HCT116 (cell line): ENCODE data around the gene NFXL1. TPM values are rescaled to one million over a fixed set of nuclear protein-coding genes. Genes with fewer than 3 reads are reported as not detected.

ENCODE experiments used
- ATAC-seq: fragments of 200-7000 bp; cut with Tn5 transposase; 2 replicates; pipeline ENCODE4 v1.9.1; 2020; ENCODE audit warnings: mild to moderate bottlenecking, moderate library complexity
- BruUV-seq: library from RNA; stranded (reverse); fragments of 400-500 nt; replicated peaks from 2 replicates; lab custom pipeline; 2021; lab: Mats Ljungman, UMichigan
- CTCF ChIA-PET: fragments of 300-600 bp; sonication (Branson Sonifier 250); formaldehyde crosslinking; loops from one replicate; lab custom pipeline; 2021; ENCODE audit warnings: antibody characterized with exemption; lab: Charles Lee
- POLR2A ChIA-PET: fragments of 300-600, 350-600 bp; sonication (Branson Sonifier 250); formaldehyde crosslinking; loops from one replicate; lab custom pipeline; 2021; ENCODE audit warnings: antibody characterized with exemption; lab: Charles Lee
- RAD21 ChIA-PET, 2 experiments: fragments of 300-600 bp; sonication (Branson Sonifier 250); formaldehyde crosslinking; loops; one replicate each; lab custom pipeline; 2023; ENCODE audit warnings: low total read pairs in 2 of 2; ENCODE audit not compliant: uncharacterized antibody in 2 of 2, unreplicated experiment in 2 of 2, low non-redundant PET in 1 of 2; lab: Charles Lee
- DNase-seq: peaks from one replicate; pipeline ENCODE4 v3.0.0-alpha.2; 2010; ENCODE audit warnings: low read depth, low spot score
- H2AFZ ChIP-seq: fragments of 200-600 bp; shearing (Covaris generic), sonication (generic); 2 replicates; pipeline ENCODE4 v1.6.1; 2017; ENCODE audit warnings: low read depth, mixed run types, mixed read lengths, antibody characterized with exemption, low read length; ENCODE audit not compliant: poor library complexity, severe bottlenecking
- H3K27ac ChIP-seq: 2 replicates; pipeline ENCODE4 v1.5.1; 2012; ENCODE audit warnings: low read depth, low read length
- H3K27me3 ChIP-seq: fragments of 200-600 bp; sonication (generic); 2 replicates; pipeline ENCODE4 v1.6.1; 2016; ENCODE audit warnings: mixed run types, low read length, mixed read lengths; ENCODE audit not compliant: insufficient read depth
- H3K36me3 ChIP-seq, 2 experiments: fragments of 200-500 bp in 1 of 2; fragments of 200-600 bp in 1 of 2; sonication (Bioruptor generic) in 1 of 2; sonication (generic) in 1 of 2; 2 replicates each; pipeline versions ENCODE4 v1.5.1 to v1.6.1; 2014 to 2016; ENCODE audit warnings: low read length in 2 of 2, inconsistent platforms in 1 of 2, mixed read lengths in 1 of 2, mixed run types in 1 of 2; ENCODE audit not compliant: insufficient read depth in 2 of 2, control insufficient read depth in 1 of 2
- H3K4me1 ChIP-seq, 2 experiments: fragments of 200-600 bp in 1 of 2; sonication (generic) in 1 of 2; 2 replicates each; pipeline versions ENCODE4 v1.5.1 to v1.6.1; 2012 to 2017; ENCODE audit warnings: low read length in 2 of 2, inconsistent platforms in 1 of 2, mild to moderate bottlenecking in 1 of 2, mixed read lengths in 1 of 2, mixed run types in 1 of 2, moderate library complexity in 1 of 2; ENCODE audit not compliant: insufficient read depth in 2 of 2, control insufficient read depth in 1 of 2
- H3K4me2 ChIP-seq: fragments of 200-600 bp; sonication (generic); 2 replicates; pipeline ENCODE4 v1.6.1; 2017; ENCODE audit warnings: mixed run types, low read length, mixed read lengths
- H3K4me3 ChIP-seq, 2 experiments: fragments of 200-600 bp in 1 of 2; sonication (generic) in 1 of 2; replicated peaks in 1 of 2; 2 replicates each; pipeline ENCODE4 v1.5.1; 2011 to 2016; ENCODE audit warnings: low read length in 2 of 2, control low read depth in 1 of 2, low read depth in 1 of 2, mild to moderate bottlenecking in 1 of 2, mixed read lengths in 1 of 2, mixed run types in 1 of 2
- H3K79me2 ChIP-seq: fragments of 200-600 bp; sonication (generic); 2 replicates; pipeline ENCODE4 v1.6.1; 2017; ENCODE audit warnings: mild to moderate bottlenecking, mixed run types, low read length, moderate library complexity, mixed read lengths; ENCODE audit not compliant: insufficient read depth
- H3K9ac ChIP-seq: fragments of 200-600 bp; sonication (generic); 2 replicates; pipeline ENCODE4 v1.6.1; 2016; ENCODE audit warnings: low read length, mixed read lengths
- H3K9me2 ChIP-seq: fragments of 200-600 bp; sonication (generic), shearing (Covaris generic); 2 replicates; pipeline ENCODE4 v1.6.1; 2017; ENCODE audit warnings: mixed run types, mild to moderate bottlenecking, moderate library complexity; ENCODE audit not compliant: insufficient read depth
- H3K9me3 ChIP-seq, 2 experiments: fragments of 200-500 bp in 1 of 2; fragments of 200-600 bp in 1 of 2; sonication (Bioruptor generic) in 1 of 2; sonication (generic) in 1 of 2; 2 replicates each; pipeline ENCODE4 v1.6.1; 2014 to 2017; ENCODE audit warnings: low read length in 2 of 2, mixed read lengths in 2 of 2, inconsistent platforms in 1 of 2, low read depth in 1 of 2, mild to moderate bottlenecking in 1 of 2, mixed run types in 1 of 2, moderate library complexity in 1 of 2; ENCODE audit not compliant: control insufficient read depth in 1 of 2, insufficient read depth in 1 of 2
- H4K20me1 ChIP-seq: fragments of 200-600 bp; sonication (generic), shearing (Covaris generic); 2 replicates; pipeline ENCODE4 v1.6.1; 2017; ENCODE audit warnings: mixed run types, mild to moderate bottlenecking, moderate library complexity; ENCODE audit not compliant: insufficient read depth
- CEBPB ChIP-seq: IDR thresholded peaks from 2 replicates; pipeline ENCODE4 v1.6.1; 2012; ENCODE audit warnings: low read depth
- CTCF ChIP-seq, 3 experiments: fragments of 200-600 bp in 1 of 3; sonication (generic) in 1 of 3; IDR thresholded peaks in 2 of 3; conservative IDR thresholded peaks in 1 of 3; 2 replicates each; pipeline ENCODE4 v1.5.1; 2012 to 2017; ENCODE audit warnings: low read depth in 2 of 3, low read length in 2 of 3, antibody characterized with exemption in 1 of 3, borderline replicate concordance in 1 of 3, control low read depth in 1 of 3, mild to moderate bottlenecking in 1 of 3, mixed read lengths in 1 of 3, mixed run types in 1 of 3, moderate library complexity in 1 of 3; ENCODE audit not compliant: insufficient read depth in 1 of 3
- FOSL1 ChIP-seq: IDR thresholded peaks from 2 replicates; pipeline ENCODE4 v1.6.1; 2012; ENCODE audit warnings: low read depth
- JUND ChIP-seq: IDR thresholded peaks from 2 replicates; pipeline ENCODE4 v1.6.1; 2012
- RAD21 ChIP-seq: IDR thresholded peaks from 2 replicates; pipeline ENCODE4 v1.6.1; 2012; ENCODE audit warnings: low read depth, mild to moderate bottlenecking
- ZNF274 ChIP-seq: fragments of 200-500 bp; sonication (Bioruptor generic); IDR thresholded peaks from 2 replicates; pipeline ENCODE4 v1.6.1; 2014; ENCODE audit warnings: mild to moderate bottlenecking, low read depth, low read length, inconsistent platforms
- intact Hi-C: fragments of 100-400 bp; cut with micrococcal nuclease; formaldehyde crosslinking; loops from 2 replicates; pipeline ENCODE4 v1.10.0; 2022
- total RNA-seq: library from RNA; stranded (reverse); gene quantifications from one replicate; pipeline ENCODE4 v1.2.1, GENCODE V29; 2021; ENCODE audit not compliant: unreplicated experiment

NFXL1 gene
- total RNA-seq, 1 experiment from 2014 or later: 26.8 TPM

DNA sequence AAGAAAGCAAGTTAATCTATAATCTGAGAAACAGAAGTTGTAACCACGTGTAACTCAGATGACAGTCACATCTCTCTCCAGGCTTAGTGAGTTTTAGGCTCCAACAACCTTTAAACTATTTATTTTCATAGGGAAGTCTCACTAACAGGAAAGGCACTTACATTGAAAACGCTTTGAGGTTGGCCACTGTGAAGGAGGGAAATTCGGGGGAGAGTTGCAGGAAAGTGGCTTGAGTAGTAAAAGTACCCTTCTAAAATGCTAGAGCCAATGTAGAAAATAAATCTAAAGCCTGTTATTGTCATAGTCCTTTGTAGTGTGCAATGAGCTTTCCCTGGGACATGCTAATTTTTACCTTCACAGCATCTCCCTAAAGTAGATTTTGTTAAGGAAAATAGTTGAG, 995 bp upstream of the NFXL1 start:
- Histone ChIP-seq H3K9me3 (no peaks in the 10 kb centered on the region), H3K9ac (no peak overlapping the region), H3K79me2 (peaks cover 38% of the 10 kb centered on the region), H2AFZ (peak overlapping the region; percentile 95), H3K4me3 (no peak overlapping the region; a peak in 1 of 4 replicates), H3K9me2 (no peaks in the 10 kb centered on the region), H3K36me3 (peaks cover 0 to 7% of the 10 kb centered on the region in 2 experiments; a peak in 1 of 4 replicates), H3K27me3 (no peaks in the 10 kb centered on the region), H3K4me2 (peak overlapping the region; percentile 85), H4K20me1 (peaks cover 6% of the 10 kb centered on the region; the same call in 1 of the 2 replicates), H3K27ac (no peak overlapping the region), H3K4me1 (peaks cover 0 to 10% of the 10 kb centered on the region in 2 experiments; a peak in 3 of 4 replicates)
- DNase-seq (no peak), ATAC-seq (no peak)
- BruUV-seq: no TSS peak
- TF ChIP-seq CTCF (IDR thresholded peaks at IDR 0.05 in 2 of 3, conservative IDR thresholded peaks at IDR 0.05 in 1 of 3; ENCODE audit: borderline replicate concordance in 1 of 3, insufficient read depth in 1 of 3, low read depth in 2 of 3, low read length in 2 of 3): no peak
- ChIA-PET RAD21 (no interaction called here), POLR2A (interaction anchor here (1.4 kb wide), 1 partner anchor 11 kb away, joined by 4 read pairs; no protein-coding TSS in a partner anchor), CTCF (no interaction called here)
- intact Hi-C loops: no loop called here

DNA sequence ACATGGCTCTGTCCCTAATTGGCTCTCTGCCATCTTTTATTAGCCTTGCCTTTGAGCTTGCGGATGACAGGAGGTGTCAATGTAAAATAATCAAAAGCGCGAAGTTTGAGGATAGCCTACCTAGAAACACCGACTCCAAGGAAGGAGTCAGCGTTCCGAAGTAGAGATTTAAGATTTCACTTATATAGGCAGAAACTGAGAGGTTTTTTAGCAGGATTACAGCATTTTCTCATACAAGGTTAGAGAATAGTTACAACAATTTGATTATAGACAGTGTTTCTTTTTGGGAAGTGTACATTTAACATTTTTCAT, 499 bp upstream of the NFXL1 start:
- TF ChIP-seq ZNF274 (no peak), RAD21 (no peak), CEBPB (no peak), JUND (no peak), FOSL1 (no peak)
- Histone ChIP-seq H3K9me2 (no peaks in the 10 kb centered on the region), H3K4me1 (peaks cover 0 to 10% of the 10 kb centered on the region in 2 experiments; a peak in 3 of 4 replicates), H3K4me2 (peak overlapping the region; percentile 85), H4K20me1 (peaks cover 6% of the 10 kb centered on the region; the same call in 1 of the 2 replicates), H3K4me3 (peak overlapping the region; percentile 32 to 56), H3K27ac (no peak overlapping the region), H3K9ac (no peak overlapping the region), H3K36me3 (peaks cover 2 to 11% of the 10 kb centered on the region in 2 experiments; a peak in 1 of 4 replicates), H3K27me3 (no peaks in the 10 kb centered on the region), H3K79me2 (peaks cover 43% of the 10 kb centered on the region), H2AFZ (peak overlapping the region; percentile 95), H3K9me3 (no peaks in the 10 kb centered on the region)
- RAD21 ChIA-PET: no interaction called here
- POLR2A ChIA-PET: interaction anchor here (0.6 to 1.4 kb wide), 6 partner anchors 10 to 233 kb away, joined by 3 to 5 read pairs (median 3); no protein-coding TSS in a partner anchor
- CTCF ChIA-PET: no interaction called here
- DNase-seq: no peak
- BruUV-seq: TSS peak; percentile 56
- intact Hi-C loops: no loop called here
- peak; percentile 14; the same call in 1 of the 2 replicates for ATAC-seq
